Liver (tissue), 3 donors: Measurements from ENCODE around the gene LIM2.

Source experiments
- CTCF ChIP-seq: fragments of 150-350 bp; IDR thresholded peaks from 2 replicates; pipeline ENCODE4 v1.5.1; 2017; ENCODE audit warnings: improper control_type of control experiment, low read depth, low read length; ENCODE audit not compliant: missing input control
- NR2F2 ChIP-seq: IDR thresholded peaks from 2 replicates; pipeline ENCODE4 v1.6.1; 2016; ENCODE audit warnings: antibody characterized with exemption
- RXRA ChIP-seq, 2 donors: IDR thresholded peaks; 2 replicates each; pipeline ENCODE4 v1.6.1; 2017 to 2018; ENCODE audit warnings: antibody characterized with exemption in 2 of 2, mild to moderate bottlenecking in 1 of 2
- YY1 ChIP-seq: IDR thresholded peaks from 2 replicates; pipeline ENCODE4 v1.6.1; 2016; ENCODE audit warnings: antibody characterized with exemption, mild to moderate bottlenecking
- donor health status: healthy.
- donor health status: healthy.

GRCh38 chr19:51427201-51427600 lies 39.4 kb upstream of the LIM2 start:
- TF ChIP-seq YY1 = no peak
- TF ChIP-seq CTCF = no peak
- TF ChIP-seq RXRA (IDR thresholded peaks at IDR 0.05) = no peak
- no peak for TF ChIP-seq NR2F2
